UCSD-AML1 (cell line): Measurements from ENCODE around the gene LIFR.

Source experiments
- DNase-seq: peaks from one replicate; lab custom pipeline; 2025; ENCODE audit not compliant: unreplicated experiment; lab: John Stamatoyannopoulos, UW

Gene LIFR

GRCh38 chr5:38551030-38552017 is 5.1 kb downstream of the LIFR start:
- no peak for DNase-seq

DNA sequence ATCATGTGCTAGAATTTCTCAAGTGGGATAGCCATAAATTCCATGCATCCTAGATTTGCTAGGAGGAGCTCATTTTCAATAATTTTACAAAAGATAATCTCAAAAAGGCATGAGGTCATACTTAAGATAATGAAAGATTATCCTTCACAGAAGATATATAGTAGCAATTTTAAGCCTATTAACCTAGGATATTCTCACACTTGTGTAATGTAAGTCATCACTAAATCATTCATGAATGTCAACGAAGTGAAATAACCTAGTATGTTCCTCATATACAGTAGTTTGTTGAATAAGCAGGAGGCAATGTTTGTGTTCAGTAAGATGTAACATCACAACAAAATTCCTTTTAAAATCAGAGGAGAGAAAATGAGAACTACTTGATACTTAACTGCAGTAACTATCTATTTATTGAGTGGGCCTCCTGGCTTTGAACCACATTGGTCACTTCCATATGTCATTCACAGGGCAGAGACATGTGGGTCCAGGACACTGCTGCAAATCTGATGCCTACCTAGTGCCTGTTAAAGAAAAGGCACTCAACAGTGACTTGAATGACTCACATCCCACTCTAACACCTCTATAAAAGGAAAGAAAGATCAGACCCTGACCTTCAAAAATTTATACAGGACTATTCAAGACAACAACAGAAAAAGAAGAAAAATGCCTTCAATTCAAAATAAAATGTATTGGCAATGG is 8.2 kb downstream of the LIFR start:
- no peak for DNase-seq

DNA sequence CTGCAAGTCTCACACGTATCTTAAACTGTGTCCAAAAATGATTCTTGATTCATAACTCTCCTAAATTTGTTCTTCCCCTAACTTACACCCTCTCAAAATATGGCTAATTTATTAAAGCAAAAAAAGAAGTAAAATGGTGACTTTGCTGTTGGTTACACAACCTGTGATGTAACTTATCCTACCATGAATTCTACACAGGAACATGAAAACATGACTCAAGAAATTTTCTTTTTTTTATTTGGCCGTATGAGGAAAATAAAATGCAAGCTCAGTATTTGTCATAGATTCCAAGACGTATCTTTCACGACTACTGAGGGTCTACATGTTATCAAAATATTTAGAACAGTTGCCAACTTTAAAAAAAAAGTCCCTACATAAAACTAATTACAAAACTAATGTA is 9.2 kb downstream of the LIFR start:
- DNase-seq, result no peak

DNA sequence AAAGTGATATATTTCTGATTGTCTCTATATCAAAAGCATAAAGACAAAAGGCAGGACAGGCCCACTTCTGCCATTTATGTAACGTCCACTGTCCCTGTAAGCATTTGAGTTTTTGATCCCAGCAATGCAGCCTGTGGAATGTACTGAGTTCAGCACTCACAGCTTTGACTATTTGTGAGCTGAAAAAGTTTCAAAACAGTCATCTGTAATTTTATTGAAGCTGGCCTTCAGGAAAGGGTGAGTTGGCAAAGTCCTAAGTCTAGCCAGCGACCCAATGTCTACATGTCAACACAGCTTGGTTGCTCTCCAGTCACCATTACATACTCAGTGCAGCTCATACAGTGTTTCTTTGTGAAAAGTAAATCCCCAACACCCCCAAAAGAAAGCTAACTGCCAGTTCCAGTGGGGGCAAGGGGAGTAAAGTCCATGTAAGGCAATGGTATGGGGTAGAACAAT is 9.7 kb downstream of the LIFR start:
- no peak for DNase-seq

GRCh38 chr5:38543886-38544285 is 12.6 kb downstream of the LIFR start:
- DNase-seq, result no peak

GRCh38 chr5:38543074-38543473 is 13.4 kb downstream of the LIFR start:
- DNase-seq, result no peak

- no peak for DNase-seq
These were observed 15.2 kb downstream of the LIFR start for GRCh38 chr5:38541174-38541725.

GRCh38 chr5:38540314-38540713 is 16.1 kb downstream of the LIFR start:
- no peak for DNase-seq

DNA sequence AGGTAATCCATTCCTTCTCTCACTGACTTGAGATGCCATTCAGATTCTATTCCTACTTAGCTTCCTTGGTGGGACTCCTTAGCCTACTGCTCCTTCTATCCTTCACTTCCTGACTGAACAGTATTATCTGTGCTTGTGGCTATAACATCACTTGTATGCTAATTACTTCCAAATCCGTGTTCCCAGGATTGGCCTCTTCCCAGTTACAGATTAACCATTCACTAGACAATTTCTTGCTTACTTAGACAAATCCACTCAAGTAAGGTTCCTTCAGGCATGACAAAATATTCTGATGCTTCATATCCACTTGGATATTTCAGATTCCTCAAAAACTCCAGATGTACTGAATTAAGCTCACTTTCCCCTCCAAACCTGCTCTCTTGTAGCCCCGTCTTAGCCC is 18.3 kb downstream of the LIFR start:
- DNase-seq, result no peak

DNA sequence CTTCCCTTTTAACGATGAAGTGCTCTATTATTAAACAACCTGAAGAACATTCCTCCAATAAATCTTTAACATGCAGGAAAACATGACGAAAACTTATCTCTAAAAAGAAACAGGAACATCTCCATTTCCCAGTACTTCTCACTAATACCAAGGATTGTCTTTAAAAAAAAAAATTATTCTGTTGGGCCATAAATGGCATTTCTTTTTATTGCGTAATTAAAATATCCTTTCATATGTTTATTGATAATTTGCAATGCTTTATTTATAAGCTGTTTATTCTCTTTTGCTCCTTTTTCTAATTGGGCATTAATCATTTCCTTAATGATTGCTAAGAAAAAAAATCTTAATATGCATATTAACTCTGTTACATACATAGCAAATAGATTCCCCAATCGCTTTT is 18.9 kb downstream of the LIFR start:
- DNase-seq, result no peak

- no peak for DNase-seq
These were observed 19.5 kb downstream of the LIFR start for GRCh38 chr5:38536968-38537367.

- no peak for DNase-seq
These were observed 20.6 kb downstream of the LIFR start for GRCh38 chr5:38535845-38536244.

DNA sequence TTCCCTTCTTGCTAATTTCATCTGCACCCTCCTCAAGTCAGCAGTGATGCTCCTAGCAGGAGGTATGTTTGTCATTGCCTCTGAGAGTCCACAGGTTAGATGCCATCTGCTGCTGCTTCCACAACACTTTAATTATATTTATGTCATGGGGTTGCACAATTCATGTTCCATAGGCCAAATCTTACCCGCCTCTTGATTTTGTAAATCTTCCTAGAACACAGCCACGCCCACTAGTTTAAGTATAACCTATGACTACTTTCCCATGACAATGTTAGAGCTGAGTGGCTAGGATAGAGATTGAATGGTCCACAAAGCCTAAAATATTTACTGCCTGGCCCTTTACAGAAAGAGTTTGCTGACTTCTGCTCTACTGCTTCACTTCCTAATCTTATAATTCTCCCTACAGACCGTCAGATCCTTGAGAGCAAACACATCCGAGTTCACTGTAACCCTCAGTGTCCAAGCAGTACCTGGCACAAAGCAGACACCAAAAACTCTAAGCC is 21.1 kb downstream of the LIFR start:
- no peak for DNase-seq

- DNase-seq, result no peak
These were observed 22.3 kb downstream of the LIFR start for GRCh38 chr5:38534156-38534453.

DNA sequence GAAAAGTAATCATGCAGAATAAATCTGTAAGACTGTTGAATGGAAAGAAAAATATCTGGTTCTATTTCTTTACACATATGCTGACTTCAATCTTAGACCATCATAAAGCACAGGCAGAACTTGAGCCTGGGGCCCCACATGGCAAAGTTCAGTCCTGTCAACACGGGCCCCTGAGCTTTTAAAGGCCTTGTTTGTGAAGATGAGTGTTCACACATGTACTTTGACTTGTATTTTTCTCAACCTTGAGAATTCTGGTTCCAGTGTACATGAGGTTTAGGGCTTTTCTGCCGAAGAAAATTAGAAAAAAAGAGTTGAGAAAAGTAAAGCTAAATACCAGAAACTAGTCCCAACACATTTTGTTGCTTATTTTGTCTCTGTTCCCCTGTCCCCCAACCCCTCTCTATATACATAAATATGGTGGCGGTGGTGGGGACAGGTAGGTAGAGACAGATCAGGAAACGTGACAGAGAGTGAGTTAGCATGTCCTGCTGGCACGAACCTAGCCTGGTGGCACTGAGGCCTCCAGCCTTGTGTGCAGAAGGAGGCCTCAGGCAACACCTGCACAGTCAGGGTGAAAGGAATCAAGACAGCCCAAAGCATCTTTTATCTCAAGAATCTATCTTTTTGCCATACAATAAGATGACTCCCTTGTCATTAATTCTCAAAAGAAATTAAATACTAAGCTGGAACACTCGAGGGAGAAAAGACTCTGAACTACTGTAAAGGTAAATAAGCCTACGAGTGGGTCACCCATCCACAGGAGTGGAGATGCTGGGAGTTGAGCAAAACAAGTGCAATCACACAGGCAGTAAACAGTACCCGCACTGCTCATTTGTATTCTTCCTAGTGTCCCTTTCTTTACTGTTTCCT is 22.9 kb downstream of the LIFR start:
- DNase-seq, result no peak

- no peak for DNase-seq
These were observed 24.2 kb downstream of the LIFR start for GRCh38 chr5:38532165-38532669.

DNA sequence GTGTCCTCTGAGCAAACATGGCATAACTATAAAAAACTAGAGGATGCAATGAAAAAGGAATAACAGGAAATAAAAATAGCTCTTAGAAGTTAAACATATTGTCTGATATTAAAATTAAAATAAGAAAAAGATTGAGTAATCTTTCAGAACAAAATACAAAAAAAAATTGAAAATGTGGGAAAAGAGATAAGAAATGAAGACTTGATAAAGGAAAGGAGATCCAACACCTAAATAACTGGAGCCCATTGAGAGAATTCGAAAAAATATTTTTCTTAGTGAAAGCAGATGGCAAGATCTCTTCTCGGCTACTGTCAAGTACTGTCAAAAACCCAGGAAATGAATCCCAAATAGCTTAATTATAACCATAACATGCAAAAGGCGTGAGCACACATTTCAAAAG is 24.9 kb downstream of the LIFR start:
- no peak for DNase-seq

GRCh38 chr5:38529955-38530646 is 26.3 kb downstream of the LIFR start:
- DNase-seq, result no peak

GRCh38 chr5:38528162-38528703 is 28.2 kb downstream of the LIFR start:
- DNase-seq, result no peak

GRCh38 chr5:38527475-38527874 is 29.0 kb downstream of the LIFR start:
- DNase-seq, result no peak
